Neutrophil (primary cell): ENCODE data around the gene CRTC1.

Experiments
- H3K27ac ChIP-seq: fragments of 200-600 bp; sonication (generic); 2 replicates; pipeline ENCODE4 v1.5.1; 2016; ENCODE audit warnings: mild to moderate bottlenecking, moderate library complexity
- H3K27me3 ChIP-seq: fragments of 200-600 bp; sonication (generic); 2 replicates; pipeline ENCODE4 v1.6.0; 2016; ENCODE audit warnings: mild to moderate bottlenecking
- H3K36me3 ChIP-seq: fragments of 200-600 bp; sonication (generic); 2 replicates; pipeline ENCODE4 v1.5.1; 2017
- H3K4me1 ChIP-seq, 2 experiments: fragments of 200-600 bp in 1 of 2; sonication (generic) in 1 of 2; 1 replicate in 1 of 2; 2 replicates in 1 of 2; pipeline versions ENCODE4 v1.5.1 to v1.6.1; 2013 to 2016; ENCODE audit warnings: low read depth in 1 of 2, low read length in 1 of 2, mild to moderate bottlenecking in 1 of 2, moderate library complexity in 1 of 2; ENCODE audit not compliant: control insufficient read depth in 1 of 2, insufficient read depth in 1 of 2
- H3K4me3 ChIP-seq, 2 experiments: fragments of 200-600 bp in 1 of 2; sonication (generic) in 1 of 2; 1 replicate in 1 of 2; 2 replicates in 1 of 2; pipeline ENCODE4 v1.5.1; 2013 to 2016; ENCODE audit warnings: low read depth in 1 of 2, low read length in 1 of 2, mild to moderate bottlenecking in 1 of 2, moderate library complexity in 1 of 2
- H3K9me3 ChIP-seq: fragments of 200-600 bp; sonication (generic); 2 replicates; pipeline ENCODE4 v1.5.1; 2016
- CTCF ChIP-seq: fragments of 200-600 bp; sonication (generic); IDR thresholded peaks from 2 replicates; pipeline ENCODE4 v1.5.1; 2016; ENCODE audit warnings: antibody characterized with exemption

CRTC1 gene

GRCh38 chr19:18671303-18672043, 12.0 kb upstream of the CRTC1 start:
- H3K4me3 ChIP-seq: no peak overlapping the region

GRCh38 chr19:18672044-18672451, 11.4 kb upstream of the CRTC1 start:
- peaks cover 36% of the 10 kb centered on the region for H3K36me3 ChIP-seq
- TF ChIP-seq CTCF: no peak

More at GRCh38 chr19:18671303-18672043, 12.0 kb upstream of the CRTC1 start:
- Histone ChIP-seq H3K36me3 (peaks cover 36% of the 10 kb centered on the region), H3K27ac (no peak overlapping the region), H3K27me3 (no peaks in the 10 kb centered on the region), H3K9me3 (no peaks in the 10 kb centered on the region), H3K4me1 (no peaks in the 10 kb centered on the region)
- TF ChIP-seq CTCF: no peak

GRCh38 chr19:18672606-18673337, 10.7 kb upstream of the CRTC1 start:
- Histone ChIP-seq H3K9me3 (no peaks in the 10 kb centered on the region), H3K4me1 (peaks cover under 1 to 2% of the 10 kb centered on the region in 2 experiments), H3K36me3 (peaks cover 30% of the 10 kb centered on the region), H3K27me3 (no peaks in the 10 kb centered on the region), H3K4me3 (no peak overlapping the region), H3K27ac (no peak overlapping the region)
- no peak for TF ChIP-seq CTCF

More at GRCh38 chr19:18672044-18672451, 11.4 kb upstream of the CRTC1 start:
- no peak overlapping the region for H3K4me3 ChIP-seq
- H3K27me3 ChIP-seq: no peaks in the 10 kb centered on the region
- H3K27ac ChIP-seq: no peak overlapping the region
- no peaks in the 10 kb centered on the region for H3K9me3 ChIP-seq
- H3K4me1 ChIP-seq: no peaks in the 10 kb centered on the region

- H3K27ac ChIP-seq: no peak overlapping the region
- peaks cover 9% of the 10 kb centered on the region in 2 experiments for H3K4me1 ChIP-seq
- no peak for TF ChIP-seq CTCF
- no peaks in the 10 kb centered on the region for H3K27me3 ChIP-seq
- H3K36me3 ChIP-seq: peaks cover 12% of the 10 kb centered on the region
- no peak overlapping the region for H3K4me3 ChIP-seq
- H3K9me3 ChIP-seq: no peaks in the 10 kb centered on the region
Measured at GRCh38 chr19:18674616-18675015, 8.9 kb upstream of the CRTC1 start.

GRCh38 chr19:18675779-18676178, 7.7 kb upstream of the CRTC1 start:
- peaks cover 9% of the 10 kb centered on the region in 2 experiments for H3K4me1 ChIP-seq
- no peak overlapping the region for H3K27ac ChIP-seq
- no peaks in the 10 kb centered on the region for H3K9me3 ChIP-seq
- peaks cover 3% of the 10 kb centered on the region for H3K36me3 ChIP-seq
- no peak for TF ChIP-seq CTCF
- H3K27me3 ChIP-seq: no peaks in the 10 kb centered on the region
- H3K4me3 ChIP-seq: no peak overlapping the region
